Gastroesophageal sphincter (tissue), 4 donors: ENCODE data around the gene ZFP69B. TPM values are rescaled to one million over a fixed set of nuclear protein-coding genes. Genes with fewer than 3 reads are reported as not detected.

Experiments
- ATAC-seq: fragments of 150-250 bp; one replicate; pipeline ENCODE4 v1.9.1; 2016; ENCODE audit warnings: mild to moderate bottlenecking, moderate library complexity
- H3K27ac ChIP-seq, 4 donors: fragments of 200-600 bp; sonication (generic) in 3 of 4; 1 replicate in 3 of 4; 2 replicates in 1 of 4; pipeline ENCODE4 v1.5.1; 2016 to 2019
- H3K27me3 ChIP-seq: fragments of 200-600 bp; sonication (generic); one replicate; pipeline ENCODE4 v1.5.1; 2019
- H3K36me3 ChIP-seq, 2 donors: fragments of 200-600 bp; sonication (generic); one replicate each; pipeline ENCODE4 v1.5.1; 2019; ENCODE audit warnings: control low read depth in 1 of 2
- H3K4me1 ChIP-seq, 3 donors: fragments of 200-600 bp; sonication (generic); 1 replicate in 2 of 3; 2 replicates in 1 of 3; pipeline ENCODE4 v1.5.1; 2016 to 2019; ENCODE audit warnings: control low read depth in 2 of 3
- H3K4me3 ChIP-seq, 2 donors: fragments of 200-600 bp; sonication (generic); one replicate each; pipeline ENCODE4 v1.5.1; 2019; ENCODE audit warnings: mild to moderate bottlenecking in 1 of 2, moderate library complexity in 1 of 2
- H3K9me3 ChIP-seq, 3 donors: fragments of 200-600 bp; sonication (generic); one replicate each; pipeline ENCODE4 v1.5.1; 2017 to 2019; ENCODE audit warnings: control low read depth in 2 of 3
- EP300 ChIP-seq: sonication (generic); formaldehyde crosslinking; IDR thresholded peaks from one replicate; pipeline ENCODE4 v1.6.1; 2017; ENCODE audit warnings: antibody characterized with exemption, mild to moderate bottlenecking
- POLR2A ChIP-seq, 2 donors: fragments of 450-650 bp; IDR thresholded peaks; one replicate each; pipeline ENCODE4 v1.6.1; 2017; ENCODE audit warnings: antibody characterized with exemption in 2 of 2, mild to moderate bottlenecking in 2 of 2, moderate library complexity in 1 of 2
- POLR2AphosphoS5 ChIP-seq: sonication (generic); formaldehyde crosslinking; IDR thresholded peaks from one replicate; pipeline ENCODE4 v1.6.1; 2017; ENCODE audit warnings: antibody characterized with exemption
- WGBS, 2 donors: methylation state at CpG; one replicate each; pipeline ENCODE4 v1.1.5; 2018; ENCODE audit warnings: low coverage in 1 of 2; 5-methylcytosine and 5-hydroxymethylcytosine counted together
- total RNA-seq, 4 donors: library from RNA; depleted of rRNA; stranded (reverse); fragments of >200 nt; gene quantifications; one replicate each; pipeline ENCODE4 v1.1.0, GENCODE V29; 2016
- TF ChIP-seq, protein P1 (sequence below), 4 experiments: fragments of 200-600 bp in 2 of 4; fragments of 450-650 bp in 2 of 4; sonication (generic) in 1 of 4; IDR thresholded peaks; one replicate each; pipeline ENCODE4 v1.5.1; 2017 to 2019; ENCODE audit warnings: antibody characterized with exemption in 4 of 4, mild to moderate bottlenecking in 2 of 4, moderate library complexity in 2 of 4

The ZFP69B gene
- total RNA-seq, 4 donors from 2014 or later, result 0.54 to 1.4 (median 1.2) TPM; not detected in 1

DNA sequence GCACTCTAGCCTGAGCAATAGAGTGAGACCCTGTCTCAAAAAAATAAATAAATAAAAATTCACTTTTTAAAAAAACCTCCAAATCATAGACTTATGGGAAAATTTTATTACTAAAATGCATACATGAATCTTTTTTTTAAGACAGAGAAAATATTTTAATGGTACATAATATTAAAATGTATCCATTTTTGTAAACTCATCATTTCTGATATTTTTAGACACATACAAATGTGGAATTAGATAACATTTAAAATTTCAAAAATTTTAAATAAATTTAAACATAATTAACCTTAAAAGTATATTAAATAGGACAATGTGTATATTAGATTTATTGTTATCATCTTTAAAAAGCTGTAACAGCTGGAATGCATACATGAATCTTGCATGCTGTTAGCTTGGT, 42.8 kb upstream of the ZFP69B start:
- Histone ChIP-seq H3K9me3 (no peaks in the 10 kb centered on the region), H3K36me3 (peaks cover 0 to 28% of the 10 kb centered on the region in 2 donors), H3K4me1 (peaks cover 0 to 10% (median 0%) of the 10 kb centered on the region in 3 donors), H3K4me3 (no peak overlapping the region), H3K27me3 (no peaks in the 10 kb centered on the region), H3K27ac (no peak overlapping the region)
- no peak for ATAC-seq
- no peak for TF ChIP-seq POLR2AphosphoS5

DNA sequence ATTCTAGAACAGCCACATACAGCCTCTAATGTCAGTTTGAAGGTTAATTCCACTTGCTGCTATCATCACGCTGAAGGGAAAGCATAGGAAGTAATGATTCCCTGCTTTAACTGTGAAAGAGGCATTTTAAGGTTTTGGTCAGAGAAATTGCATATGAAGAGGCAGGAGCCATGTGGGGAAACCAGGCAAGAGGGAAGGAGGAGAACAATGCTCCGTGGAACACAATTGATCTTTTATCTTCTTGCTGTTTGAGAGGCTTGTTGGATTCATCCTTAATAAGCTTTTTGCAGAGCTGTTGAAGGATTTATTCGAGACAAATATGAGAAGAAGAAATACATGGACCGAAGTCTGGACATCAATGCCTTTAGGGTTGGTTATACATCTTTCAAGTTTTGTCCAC, 40.8 kb upstream of the ZFP69B start:
- no peak for ATAC-seq
- Histone ChIP-seq H3K27ac (no peak overlapping the region), H3K27me3 (no peaks in the 10 kb centered on the region), H3K9me3 (no peaks in the 10 kb centered on the region), H3K4me1 (peaks cover 0 to 7% (median 0%) of the 10 kb centered on the region in 3 donors), H3K36me3 (peaks cover 0 to 46% of the 10 kb centered on the region in 2 donors), H3K4me3 (no peak overlapping the region)
- TF ChIP-seq POLR2A (IDR thresholded peaks at IDR 0.05), result no peak
- TF ChIP-seq POLR2AphosphoS5, result no peak
- no peak for TF ChIP-seq EP300
- TF ChIP-seq, protein P1, sequence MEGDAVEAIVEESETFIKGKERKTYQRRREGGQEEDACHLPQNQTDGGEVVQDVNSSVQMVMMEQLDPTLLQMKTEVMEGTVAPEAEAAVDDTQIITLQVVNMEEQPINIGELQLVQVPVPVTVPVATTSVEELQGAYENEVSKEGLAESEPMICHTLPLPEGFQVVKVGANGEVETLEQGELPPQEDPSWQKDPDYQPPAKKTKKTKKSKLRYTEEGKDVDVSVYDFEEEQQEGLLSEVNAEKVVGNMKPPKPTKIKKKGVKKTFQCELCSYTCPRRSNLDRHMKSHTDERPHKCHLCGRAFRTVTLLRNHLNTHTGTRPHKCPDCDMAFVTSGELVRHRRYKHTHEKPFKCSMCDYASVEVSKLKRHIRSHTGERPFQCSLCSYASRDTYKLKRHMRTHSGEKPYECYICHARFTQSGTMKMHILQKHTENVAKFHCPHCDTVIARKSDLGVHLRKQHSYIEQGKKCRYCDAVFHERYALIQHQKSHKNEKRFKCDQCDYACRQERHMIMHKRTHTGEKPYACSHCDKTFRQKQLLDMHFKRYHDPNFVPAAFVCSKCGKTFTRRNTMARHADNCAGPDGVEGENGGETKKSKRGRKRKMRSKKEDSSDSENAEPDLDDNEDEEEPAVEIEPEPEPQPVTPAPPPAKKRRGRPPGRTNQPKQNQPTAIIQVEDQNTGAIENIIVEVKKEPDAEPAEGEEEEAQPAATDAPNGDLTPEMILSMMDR (IDR thresholded peaks at IDR 0.05), result no peak
- WGBS, 2 donors, result 80 to 81% methylated on average over 4 of the region's 4 CpGs

DNA sequence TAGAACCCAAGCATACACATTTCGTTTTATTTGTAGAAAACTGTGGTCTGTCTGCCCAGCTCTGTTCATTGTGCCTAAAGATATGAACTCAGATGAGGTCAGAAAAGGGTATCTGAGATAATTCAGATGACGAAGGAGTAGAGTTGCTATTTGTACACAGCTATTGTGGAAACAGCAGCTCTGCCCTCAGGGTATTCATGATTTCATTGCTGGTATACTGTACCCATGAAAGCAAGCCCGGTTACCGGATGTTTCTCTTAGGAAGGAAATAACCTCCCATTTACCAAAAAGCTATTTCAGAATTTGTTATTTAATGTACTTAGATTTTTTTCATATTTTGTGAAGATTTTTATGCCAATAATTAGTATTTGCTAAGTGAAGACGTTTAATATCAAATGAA, 39.0 kb upstream of the ZFP69B start:
- Histone ChIP-seq H3K4me3 (no peak overlapping the region), H3K9me3 (no peaks in the 10 kb centered on the region), H3K27me3 (no peaks in the 10 kb centered on the region), H3K27ac (no peak overlapping the region), H3K4me1 (no peaks in the 10 kb centered on the region), H3K36me3 (peaks cover 0 to 63% of the 10 kb centered on the region in 2 donors)
- ATAC-seq, result no peak
- TF ChIP-seq POLR2AphosphoS5 (no peak), POLR2A (IDR thresholded peaks at IDR 0.05) (no peak), EP300 (no peak)
- TF ChIP-seq, protein P1 (IDR thresholded peaks at IDR 0.05), result no peak
- WGBS, 2 donors, result 68 to 78% methylated on average over 5 of the region's 5 CpGs

DNA sequence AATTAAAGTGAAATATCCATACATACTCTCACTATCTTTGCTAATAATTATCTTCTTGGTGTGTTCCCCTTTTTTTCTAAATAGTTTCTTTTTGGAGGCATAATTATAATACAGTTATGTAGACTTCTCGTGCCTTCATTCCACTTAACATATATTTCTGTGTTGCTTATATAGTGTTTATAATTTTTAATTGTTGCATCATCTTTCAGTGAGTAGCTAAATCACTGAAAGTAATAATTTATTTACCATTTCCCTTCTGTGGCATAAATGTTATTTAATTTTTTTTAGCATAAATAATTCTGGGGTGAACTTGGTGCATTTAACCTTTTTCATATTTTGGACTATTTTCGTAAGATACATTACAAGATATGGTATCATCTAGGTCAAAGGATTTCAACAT, 38.4 kb upstream of the ZFP69B start:
- no peaks in the 10 kb centered on the region for H3K9me3 ChIP-seq
- peaks cover 0 to 69% of the 10 kb centered on the region in 2 donors for H3K36me3 ChIP-seq
- no peaks in the 10 kb centered on the region for H3K27me3 ChIP-seq
- no peak overlapping the region for H3K4me3 ChIP-seq
- ATAC-seq, result no peak
- H3K4me1 ChIP-seq, result no peaks in the 10 kb centered on the region
- 80 to 88% methylated on average over 2 of the region's 2 CpGs for WGBS, 2 donors
- H3K27ac ChIP-seq, result no peak overlapping the region
- no peak for TF ChIP-seq EP300
- TF ChIP-seq, protein P1 (IDR thresholded peaks at IDR 0.05), result no peak
- no peak for TF ChIP-seq POLR2AphosphoS5
- no peak for TF ChIP-seq POLR2A (IDR thresholded peaks at IDR 0.05)

DNA sequence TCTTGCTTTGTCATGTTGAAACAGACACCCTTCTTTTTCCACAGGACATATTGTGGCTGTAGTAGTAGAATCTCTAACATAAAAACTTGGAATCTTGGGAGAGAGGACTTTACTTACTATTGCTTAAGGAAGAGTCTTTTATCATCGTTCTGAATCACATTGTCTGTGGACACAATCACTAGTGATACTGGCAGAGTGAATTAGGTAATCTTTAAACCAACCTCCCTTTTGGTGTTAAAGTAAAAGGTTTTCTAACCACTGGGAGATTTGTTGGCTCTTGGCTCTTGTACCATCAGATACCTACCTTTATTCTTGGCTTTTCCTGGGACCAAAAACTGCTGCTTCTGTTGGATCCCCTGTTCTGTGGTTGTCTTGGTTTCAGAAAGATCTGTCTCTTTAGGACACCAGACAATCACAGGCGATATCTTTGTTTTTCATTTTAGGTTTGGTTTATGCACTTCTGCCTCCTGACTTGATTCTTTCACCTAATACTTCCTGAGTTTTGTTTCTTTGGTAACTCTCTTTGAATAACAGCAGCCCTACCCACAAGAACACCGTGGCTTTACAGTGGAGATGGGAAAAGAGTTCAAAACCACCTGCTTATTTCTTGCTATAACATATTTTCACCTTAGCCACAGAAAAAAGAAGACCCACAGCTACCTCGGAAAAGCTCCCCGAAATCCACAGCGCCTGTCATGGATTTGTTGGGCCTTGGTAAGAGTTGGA, 36.6 kb upstream of the ZFP69B start:
- no peak for TF ChIP-seq EP300
- TF ChIP-seq POLR2A (IDR thresholded peaks at IDR 0.05), result no peak
- TF ChIP-seq POLR2AphosphoS5, result no peak
- TF ChIP-seq, protein P1 (IDR thresholded peaks at IDR 0.05), result no peak
- 87 to 98% methylated on average over 4 to 5 of the region's 6 CpGs for WGBS, 2 donors
- Histone ChIP-seq H3K9me3 (no peaks in the 10 kb centered on the region), H3K4me3 (no peak overlapping the region), H3K36me3 (peaks cover 0 to 82% of the 10 kb centered on the region in 2 donors), H3K27me3 (no peaks in the 10 kb centered on the region), H3K4me1 (no peaks in the 10 kb centered on the region), H3K27ac (no peak overlapping the region)
- no peak for ATAC-seq
